ENCODE measurements around the gene MYCBP.
"Not testable (repeated sequence)": the region's sequence is repeated elsewhere in the genome, so short reads cannot be mapped to it uniquely, and the experiment has no call there.

MYCBP gene

GRCh38 chr1:38865112-38865715 is 7.9 kb downstream of the MYCBP start:
- DNase-seq (ENCODE audit: low read depth) = no peak
- H3K27me3 ChIP-seq (replicated peaks; ENCODE audit: control insufficient read depth, insufficient read depth, low read length) = no peaks in the 10 kb centered on the region
- H3K4me1 ChIP-seq (ENCODE audit: control insufficient read depth, insufficient read depth, low read length) = peaks cover 50% of the 10 kb centered on the region
- H3K9me3 ChIP-seq (ENCODE audit: control insufficient read depth, low read length) = no peaks in the 10 kb centered on the region
- H3K9ac ChIP-seq (ENCODE audit: low read length) = no peak overlapping the region
- H3K36me3 ChIP-seq (ENCODE audit: control insufficient read depth, insufficient read depth, low read length, severe bottlenecking) = peaks cover 8% of the 10 kb centered on the region
- no peak overlapping the region for H3K4me3 ChIP-seq (ENCODE audit: low read length)

- H3K36me3 ChIP-seq (ENCODE audit: control insufficient read depth, insufficient read depth, low read length, severe bottlenecking) = peaks cover 15% of the 10 kb centered on the region
- H3K9me3 ChIP-seq (ENCODE audit: control insufficient read depth, low read length) = no peaks in the 10 kb centered on the region
- peaks cover 64% of the 10 kb centered on the region for H3K4me1 ChIP-seq (ENCODE audit: control insufficient read depth, insufficient read depth, low read length)
- peak; percentile 27 for DNase-seq (ENCODE audit: low read depth)
- peak overlapping the region; percentile 98 for H3K4me3 ChIP-seq (ENCODE audit: low read length)
- no peaks in the 10 kb centered on the region for H3K27me3 ChIP-seq (replicated peaks; ENCODE audit: control insufficient read depth, insufficient read depth, low read length)
- peak overlapping the region; percentile 98 for H3K9ac ChIP-seq (ENCODE audit: low read length)
These were observed 12.7 kb downstream of the MYCBP start for GRCh38 chr1:38860454-38860795.

- peak; percentile 99 for DNase-seq (ENCODE audit: low read depth)
- peak within 1 kb of the TSS; percentile 98 for H3K4me3 ChIP-seq (ENCODE audit: low read length)
- H3K9me3 ChIP-seq (ENCODE audit: control insufficient read depth, low read length) = no peaks in the 10 kb centered on the region
- H3K9ac ChIP-seq (ENCODE audit: low read length) = peak within 1 kb of the TSS; percentile 98
- H3K27me3 ChIP-seq (replicated peaks; ENCODE audit: control insufficient read depth, insufficient read depth, low read length) = no peaks in the 10 kb centered on the region
- peaks cover 64% of the 10 kb centered on the region for H3K4me1 ChIP-seq (ENCODE audit: control insufficient read depth, insufficient read depth, low read length)
- peaks cover 18% of the 10 kb centered on the region for H3K36me3 ChIP-seq (ENCODE audit: control insufficient read depth, insufficient read depth, low read length, severe bottlenecking)
These were observed 13.3 kb downstream of the MYCBP start, which contains the start of gene RRAGC for GRCh38 chr1:38859561-38860453. Gene RRAGC, minus strand, starts transcription at chr1:38859772. Its CDS starts 126 bp downstream, at chr1:38859646.

- Histone ChIP-seq H3K4me3 (ENCODE audit: low read length) (peak overlapping the region; percentile 96), H3K27me3 (replicated peaks; ENCODE audit: control insufficient read depth, insufficient read depth, low read length) (no peaks in the 10 kb centered on the region), H3K36me3 (ENCODE audit: control insufficient read depth, insufficient read depth, low read length, severe bottlenecking) (peaks cover 25% of the 10 kb centered on the region), H3K9me3 (ENCODE audit: control insufficient read depth, low read length) (no peaks in the 10 kb centered on the region), H3K4me1 (ENCODE audit: control insufficient read depth, insufficient read depth, low read length) (peaks cover 64% of the 10 kb centered on the region), H3K9ac (ENCODE audit: low read length) (peak overlapping the region; percentile 93)
- peak; percentile 70 for DNase-seq (ENCODE audit: low read depth)
These were observed 14.2 kb downstream of the MYCBP start for GRCh38 chr1:38858833-38859560.

- no peak overlapping the region for H3K4me3 ChIP-seq (ENCODE audit: low read length)
- H3K9ac ChIP-seq (ENCODE audit: low read length) = no peak overlapping the region
- peaks cover 74% of the 10 kb centered on the region for H3K36me3 ChIP-seq (ENCODE audit: control insufficient read depth, insufficient read depth, low read length, severe bottlenecking)
- H3K4me1 ChIP-seq (ENCODE audit: control insufficient read depth, insufficient read depth, low read length) = peaks cover 39% of the 10 kb centered on the region
- no peak for DNase-seq (ENCODE audit: low read depth)
- H3K9me3 ChIP-seq (ENCODE audit: control insufficient read depth, low read length) = no peaks in the 10 kb centered on the region
- no peaks in the 10 kb centered on the region for H3K27me3 ChIP-seq (replicated peaks; ENCODE audit: control insufficient read depth, insufficient read depth, low read length)
These were observed 20.4 kb downstream of the MYCBP start for GRCh38 chr1:38852780-38853179.

- DNase-seq (ENCODE audit: low read depth) = no peak
- Histone ChIP-seq H3K9me3 (ENCODE audit: control insufficient read depth, low read length) (no peaks in the 10 kb centered on the region), H3K27me3 (replicated peaks; ENCODE audit: control insufficient read depth, insufficient read depth, low read length) (no peaks in the 10 kb centered on the region), H3K36me3 (ENCODE audit: control insufficient read depth, insufficient read depth, low read length, severe bottlenecking) (peaks cover 87% of the 10 kb centered on the region), H3K4me1 (ENCODE audit: control insufficient read depth, insufficient read depth, low read length) (peaks cover 19% of the 10 kb centered on the region), H3K9ac (ENCODE audit: low read length) (no peak overlapping the region), H3K4me3 (ENCODE audit: low read length) (no peak overlapping the region)
These were observed 25.1 kb downstream of the MYCBP start for GRCh38 chr1:38848071-38848470.

- no peak overlapping the region for H3K4me3 ChIP-seq (ENCODE audit: low read length)
- H3K27me3 ChIP-seq (replicated peaks; ENCODE audit: control insufficient read depth, insufficient read depth, low read length) = no peaks in the 10 kb centered on the region
- no peaks in the 10 kb centered on the region for H3K9me3 ChIP-seq (ENCODE audit: control insufficient read depth, low read length)
- no peak overlapping the region for H3K9ac ChIP-seq (ENCODE audit: low read length)
- H3K4me1 ChIP-seq (ENCODE audit: control insufficient read depth, insufficient read depth, low read length) = peaks cover 16% of the 10 kb centered on the region
- no peak for DNase-seq (ENCODE audit: low read depth)
- H3K36me3 ChIP-seq (ENCODE audit: control insufficient read depth, insufficient read depth, low read length, severe bottlenecking) = peaks cover 79% of the 10 kb centered on the region
These were observed 26.9 kb downstream of the MYCBP start for GRCh38 chr1:38846210-38846609.

- H3K27me3 ChIP-seq (replicated peaks; ENCODE audit: control insufficient read depth, insufficient read depth, low read length); H3K9ac ChIP-seq (ENCODE audit: low read length); DNase-seq (ENCODE audit: low read depth); H3K9me3 ChIP-seq (ENCODE audit: control insufficient read depth, low read length); H3K4me3 ChIP-seq (ENCODE audit: low read length): not testable (repeated sequence)
- Histone ChIP-seq H3K36me3 (ENCODE audit: control insufficient read depth, insufficient read depth, low read length, severe bottlenecking) (peaks cover 81% of the 10 kb centered on the region), H3K4me1 (ENCODE audit: control insufficient read depth, insufficient read depth, low read length) (peaks cover 13% of the 10 kb centered on the region)
These were observed 28.1 kb downstream of the MYCBP start for GRCh38 chr1:38845088-38845487.

GRCh38 chr1:38840281-38840680 is 32.9 kb downstream of the MYCBP start:
- no peaks in the 10 kb centered on the region for H3K27me3 ChIP-seq (replicated peaks; ENCODE audit: control insufficient read depth, insufficient read depth, low read length)
- peak; percentile 25 for DNase-seq (ENCODE audit: low read depth)

GRCh38 chr1:38839363-38839762 is 33.8 kb downstream of the MYCBP start:
- H3K4me3 ChIP-seq (ENCODE audit: low read length) = no peak overlapping the region
- H3K9me3 ChIP-seq (ENCODE audit: control insufficient read depth, low read length) = no peaks in the 10 kb centered on the region
- H3K9ac ChIP-seq (ENCODE audit: low read length) = no peak overlapping the region
- no peak for DNase-seq (ENCODE audit: low read depth)
- peaks cover 57% of the 10 kb centered on the region for H3K36me3 ChIP-seq (ENCODE audit: control insufficient read depth, insufficient read depth, low read length, severe bottlenecking)
- H3K27me3 ChIP-seq (replicated peaks; ENCODE audit: control insufficient read depth, insufficient read depth, low read length) = no peaks in the 10 kb centered on the region
- peaks cover 29% of the 10 kb centered on the region for H3K4me1 ChIP-seq (ENCODE audit: control insufficient read depth, insufficient read depth, low read length)

More at GRCh38 chr1:38840281-38840680, 32.9 kb downstream of the MYCBP start:
- H3K9me3 ChIP-seq (ENCODE audit: control insufficient read depth, low read length) = no peaks in the 10 kb centered on the region
- H3K9ac ChIP-seq (ENCODE audit: low read length) = no peak overlapping the region
- no peak overlapping the region for H3K4me3 ChIP-seq (ENCODE audit: low read length)
- H3K36me3 ChIP-seq (ENCODE audit: control insufficient read depth, insufficient read depth, low read length, severe bottlenecking) = peaks cover 66% of the 10 kb centered on the region
- H3K4me1 ChIP-seq (ENCODE audit: control insufficient read depth, insufficient read depth, low read length) = peaks cover 29% of the 10 kb centered on the region

GRCh38 chr1:38836316-38836715 is 36.8 kb downstream of the MYCBP start:
- H3K9ac ChIP-seq (ENCODE audit: low read length); H3K9me3 ChIP-seq (ENCODE audit: control insufficient read depth, low read length); H3K4me3 ChIP-seq (ENCODE audit: low read length); H3K27me3 ChIP-seq (replicated peaks; ENCODE audit: control insufficient read depth, insufficient read depth, low read length); DNase-seq (ENCODE audit: low read depth): not testable (repeated sequence)
- H3K4me1 ChIP-seq (ENCODE audit: control insufficient read depth, insufficient read depth, low read length) = peaks cover 29% of the 10 kb centered on the region
- peaks cover 37% of the 10 kb centered on the region for H3K36me3 ChIP-seq (ENCODE audit: control insufficient read depth, insufficient read depth, low read length, severe bottlenecking)
